HEK293 (cell line): ENCODE data around the gene DPYD.

ENCODE experiments used
- CTCF ChIA-PET: fragments of 350-600 bp; formaldehyde crosslinking; extraction: SDS; loops from one replicate; lab custom pipeline; 2021; ENCODE audit warnings: antibody characterized with exemption; lab: Yijun Ruan, JAX
- POLR2A ChIA-PET: fragments of 300-600 bp; formaldehyde crosslinking; extraction: SDS; loops from one replicate; lab custom pipeline; 2020; ENCODE audit warnings: antibody characterized with exemption, inconsistent platforms; lab: Yijun Ruan, JAX
- H3K27ac ChIP-seq: fragments of 200-500 bp; sonication (Bioruptor generic); 2 replicates; pipeline ENCODE4 v1.5.1; 2014; ENCODE audit warnings: low read depth, low read length, control low read depth, inconsistent platforms; ENCODE audit errors: extremely low read depth
- H3K36me3 ChIP-seq, 2 experiments: fragments of 200-500 bp in 1 of 2; sonication (Bioruptor generic) in 1 of 2; 1 replicate in 1 of 2; 2 replicates in 1 of 2; pipeline ENCODE4 v1.5.1; 2014 to 2017; ENCODE audit warnings: inconsistent platforms in 2 of 2, low read length in 2 of 2; ENCODE audit not compliant: control insufficient read depth in 2 of 2, insufficient read depth in 1 of 2
- H3K4me1 ChIP-seq: fragments of 200-500 bp; sonication (Bioruptor generic); 2 replicates; pipeline ENCODE4 v1.5.1; 2014; ENCODE audit warnings: mild to moderate bottlenecking, low read length, inconsistent platforms; ENCODE audit not compliant: control insufficient read depth, insufficient read depth
- H3K4me3 ChIP-seq: 2 replicates; pipeline ENCODE4 v1.5.1; 2011; ENCODE audit warnings: low read depth, mild to moderate bottlenecking, control low read depth, low read length, moderate library complexity
- H3K9me3 ChIP-seq: fragments of 200-500 bp; sonication (Bioruptor generic); 2 replicates; pipeline ENCODE4 v1.5.1; 2014; ENCODE audit warnings: low read depth, low read length, inconsistent platforms; ENCODE audit not compliant: control insufficient read depth, insufficient read depth
- KLF1 ChIP-seq: fragments of 450-650 bp; formaldehyde crosslinking; IDR thresholded peaks from 2 replicates; pipeline ENCODE4 v1.5.1; 2016; ENCODE audit warnings: missing biosample characterization, missing genetic modification characterization
- OSR2 ChIP-seq: fragments of 450-650 bp; formaldehyde crosslinking; IDR thresholded peaks from 2 replicates; pipeline ENCODE4 v1.5.1; 2016; ENCODE audit warnings: missing biosample characterization, missing genetic modification characterization
- SCRT1 ChIP-seq: fragments of 450-650 bp; formaldehyde crosslinking; IDR thresholded peaks from 2 replicates; pipeline ENCODE4 v1.5.1; 2016; ENCODE audit warnings: missing biosample characterization, missing genetic modification characterization, borderline replicate concordance
- SP2 ChIP-seq: fragments of 450-650 bp; formaldehyde crosslinking; IDR thresholded peaks from 2 replicates; pipeline ENCODE4 v1.5.1; 2016; ENCODE audit warnings: missing biosample characterization, missing genetic modification characterization
- SP3 ChIP-seq: fragments of 450-650 bp; formaldehyde crosslinking; IDR thresholded peaks from 2 replicates; pipeline ENCODE4 v1.5.1; 2016; ENCODE audit warnings: missing biosample characterization, missing genetic modification characterization
- TCF7L2 ChIP-seq: IDR thresholded peaks from 2 replicates; pipeline ENCODE4 v1.6.1; 2011; ENCODE audit warnings: low read depth, mild to moderate bottlenecking, inconsistent platforms, low read length, moderate library complexity, borderline replicate concordance
- TRIM28 ChIP-seq: IDR thresholded peaks from 2 replicates; pipeline ENCODE4 v1.6.1; 2011; ENCODE audit warnings: low read length, control low read depth, borderline replicate concordance
- ZBTB48 ChIP-seq: fragments of 450-650 bp; formaldehyde crosslinking; IDR thresholded peaks from 2 replicates; pipeline ENCODE4 v1.5.1; 2016; ENCODE audit warnings: missing biosample characterization, missing genetic modification characterization
- ZFHX2 ChIP-seq: fragments of 450-650 bp; formaldehyde crosslinking; conservative IDR thresholded peaks from 2 replicates; pipeline ENCODE4 v1.5.1; 2016; ENCODE audit warnings: missing biosample characterization, missing genetic modification characterization
- ZNF157 ChIP-seq: fragments of 450-650 bp; formaldehyde crosslinking; IDR thresholded peaks from 2 replicates; pipeline ENCODE4 v1.5.1; 2016; ENCODE audit warnings: missing biosample characterization, missing genetic modification characterization
- ZNF175 ChIP-seq: fragments of 450-650 bp; formaldehyde crosslinking; IDR thresholded peaks from 2 replicates; pipeline ENCODE4 v1.5.1; 2016; ENCODE audit warnings: missing biosample characterization, missing genetic modification characterization
- ZNF214 ChIP-seq: fragments of 450-650 bp; formaldehyde crosslinking; IDR thresholded peaks from 2 replicates; pipeline ENCODE4 v1.5.1; 2017; ENCODE audit warnings: missing biosample characterization, mild to moderate bottlenecking, missing genetic modification characterization, borderline replicate concordance
- ZNF24 ChIP-seq: fragments of 450-650 bp; formaldehyde crosslinking; IDR thresholded peaks from 2 replicates; pipeline ENCODE4 v1.5.1; 2016; ENCODE audit warnings: missing biosample characterization, missing genetic modification characterization
- ZNF341 ChIP-seq: fragments of 450-650 bp; formaldehyde crosslinking; IDR thresholded peaks from 2 replicates; pipeline ENCODE4; 2016; ENCODE audit warnings: low read depth, missing biosample characterization, missing genetic modification characterization
- ZNF366 ChIP-seq: fragments of 450-650 bp; formaldehyde crosslinking; conservative IDR thresholded peaks from 2 replicates; pipeline ENCODE4 v1.5.1; 2016; ENCODE audit warnings: missing biosample characterization, missing genetic modification characterization
- ZNF37A ChIP-seq: fragments of 450-650 bp; IDR thresholded peaks from 2 replicates; pipeline ENCODE4 v1.5.1; 2018; ENCODE audit warnings: missing biosample characterization, missing genetic modification characterization
- ZNF404 ChIP-seq: fragments of 450-650 bp; formaldehyde crosslinking; IDR thresholded peaks from 2 replicates; pipeline ENCODE4 v1.5.1; 2017; ENCODE audit warnings: missing biosample characterization, missing genetic modification characterization
- ZNF600 ChIP-seq: fragments of 450-650 bp; formaldehyde crosslinking; IDR thresholded peaks from 2 replicates; pipeline ENCODE4 v1.5.1; 2016; ENCODE audit warnings: missing biosample characterization, missing genetic modification characterization
- ZNF660 ChIP-seq: fragments of 450-650 bp; IDR thresholded peaks from 2 replicates; pipeline ENCODE4 v1.5.1; 2018; ENCODE audit warnings: missing biosample characterization, mild to moderate bottlenecking, missing genetic modification characterization
- TF ChIP-seq, protein P1 (sequence below): fragments of 450-650 bp; formaldehyde crosslinking; IDR thresholded peaks from 2 replicates; pipeline ENCODE4 v1.5.1; 2016; ENCODE audit warnings: missing biosample characterization, missing genetic modification characterization, borderline replicate concordance
- TF ChIP-seq, protein P2 (sequence below): fragments of 450-650 bp; formaldehyde crosslinking; IDR thresholded peaks from 2 replicates; pipeline ENCODE4 v1.5.1; 2016; ENCODE audit warnings: missing biosample characterization, missing genetic modification characterization
- TF ChIP-seq, protein P3 (sequence below): fragments of 450-650 bp; formaldehyde crosslinking; optimal IDR thresholded peaks from 2 replicates; pipeline ENCODE3; 2016; ENCODE audit warnings: missing biosample characterization, mild to moderate bottlenecking, missing genetic modification characterization
- TF ChIP-seq, protein P4 (sequence below): fragments of 450-650 bp; IDR thresholded peaks from 2 replicates; pipeline ENCODE4 v1.5.1; 2018; ENCODE audit warnings: missing biosample characterization, mild to moderate bottlenecking, missing genetic modification characterization

DPYD gene

DNA sequence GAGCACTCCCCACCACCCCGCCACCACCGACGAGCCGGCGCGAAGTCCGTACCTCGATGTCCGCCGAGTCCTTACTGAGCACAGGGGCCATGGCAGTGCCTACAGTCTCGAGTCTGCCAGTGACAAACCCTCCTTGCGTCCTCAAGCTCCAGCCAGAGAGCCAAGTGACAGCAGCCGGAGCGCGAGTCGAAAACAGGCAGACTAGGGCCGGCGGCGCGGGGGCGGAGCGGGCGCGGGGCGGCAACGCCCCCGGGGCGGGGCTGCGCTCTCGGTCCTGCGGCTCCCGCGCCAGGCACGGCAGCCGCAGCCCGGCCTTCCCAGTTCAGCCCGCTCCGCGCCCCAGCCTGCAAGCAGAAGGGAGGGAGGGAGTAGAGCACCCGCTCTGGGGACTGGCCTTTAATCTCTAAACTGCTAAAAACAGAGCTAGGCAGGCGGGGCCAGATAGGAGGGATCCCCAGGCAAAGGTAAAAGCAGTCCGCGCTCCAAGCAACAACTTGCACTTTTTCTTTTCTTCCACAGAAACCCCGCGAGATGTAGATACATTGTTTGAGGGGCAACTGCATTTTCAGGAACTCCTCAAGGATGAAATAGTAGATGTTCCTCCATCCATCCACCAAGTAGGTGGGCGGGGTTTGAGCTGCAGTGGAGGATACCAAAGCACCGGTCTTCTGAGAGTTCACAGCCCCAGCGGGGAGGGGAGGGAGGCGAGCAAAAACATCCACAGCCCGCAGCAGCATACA lies at the start of gene DPYD:
Gene DPYD (minus strand): TSS at position 203 of the 740 bp plus-strand sequence. CDS start 112 bp downstream, at position 91.
- no peaks in the 10 kb centered on the region for H3K9me3 ChIP-seq
- peak within 1 kb of the TSS; percentile 87 for H3K4me3 ChIP-seq
- POLR2A ChIA-PET: interaction anchor here (0.6 to 1.4 kb wide), 5 partner anchors 14 to 776 kb away, joined by 3 to 12 read pairs (median 3); no protein-coding TSS in a partner anchor
- H3K4me1 ChIP-seq: no peaks in the 10 kb centered on the region; the same call in 1 of the 2 replicates
- H3K27ac ChIP-seq: peak within 1 kb of the TSS; percentile 90
- CTCF ChIA-PET: interaction anchor here (0.7 to 1.5 kb wide), 2 partner anchors 55 to 127 kb away, joined by 3 to 7 read pairs; no protein-coding TSS in a partner anchor
- no peaks in the 10 kb centered on the region for H3K36me3 ChIP-seq
- no peak for TF ChIP-seq ZNF214 (tag by site-specific recombination)
- TF ChIP-seq TRIM28: peak; percentile 81
- TF ChIP-seq ZNF157 (tag by site-specific recombination): no peak
- no peak for TF ChIP-seq SCRT1 (tag by site-specific recombination)
- TF ChIP-seq OSR2 (tag by site-specific recombination): no peak
- TF ChIP-seq, protein P1, sequence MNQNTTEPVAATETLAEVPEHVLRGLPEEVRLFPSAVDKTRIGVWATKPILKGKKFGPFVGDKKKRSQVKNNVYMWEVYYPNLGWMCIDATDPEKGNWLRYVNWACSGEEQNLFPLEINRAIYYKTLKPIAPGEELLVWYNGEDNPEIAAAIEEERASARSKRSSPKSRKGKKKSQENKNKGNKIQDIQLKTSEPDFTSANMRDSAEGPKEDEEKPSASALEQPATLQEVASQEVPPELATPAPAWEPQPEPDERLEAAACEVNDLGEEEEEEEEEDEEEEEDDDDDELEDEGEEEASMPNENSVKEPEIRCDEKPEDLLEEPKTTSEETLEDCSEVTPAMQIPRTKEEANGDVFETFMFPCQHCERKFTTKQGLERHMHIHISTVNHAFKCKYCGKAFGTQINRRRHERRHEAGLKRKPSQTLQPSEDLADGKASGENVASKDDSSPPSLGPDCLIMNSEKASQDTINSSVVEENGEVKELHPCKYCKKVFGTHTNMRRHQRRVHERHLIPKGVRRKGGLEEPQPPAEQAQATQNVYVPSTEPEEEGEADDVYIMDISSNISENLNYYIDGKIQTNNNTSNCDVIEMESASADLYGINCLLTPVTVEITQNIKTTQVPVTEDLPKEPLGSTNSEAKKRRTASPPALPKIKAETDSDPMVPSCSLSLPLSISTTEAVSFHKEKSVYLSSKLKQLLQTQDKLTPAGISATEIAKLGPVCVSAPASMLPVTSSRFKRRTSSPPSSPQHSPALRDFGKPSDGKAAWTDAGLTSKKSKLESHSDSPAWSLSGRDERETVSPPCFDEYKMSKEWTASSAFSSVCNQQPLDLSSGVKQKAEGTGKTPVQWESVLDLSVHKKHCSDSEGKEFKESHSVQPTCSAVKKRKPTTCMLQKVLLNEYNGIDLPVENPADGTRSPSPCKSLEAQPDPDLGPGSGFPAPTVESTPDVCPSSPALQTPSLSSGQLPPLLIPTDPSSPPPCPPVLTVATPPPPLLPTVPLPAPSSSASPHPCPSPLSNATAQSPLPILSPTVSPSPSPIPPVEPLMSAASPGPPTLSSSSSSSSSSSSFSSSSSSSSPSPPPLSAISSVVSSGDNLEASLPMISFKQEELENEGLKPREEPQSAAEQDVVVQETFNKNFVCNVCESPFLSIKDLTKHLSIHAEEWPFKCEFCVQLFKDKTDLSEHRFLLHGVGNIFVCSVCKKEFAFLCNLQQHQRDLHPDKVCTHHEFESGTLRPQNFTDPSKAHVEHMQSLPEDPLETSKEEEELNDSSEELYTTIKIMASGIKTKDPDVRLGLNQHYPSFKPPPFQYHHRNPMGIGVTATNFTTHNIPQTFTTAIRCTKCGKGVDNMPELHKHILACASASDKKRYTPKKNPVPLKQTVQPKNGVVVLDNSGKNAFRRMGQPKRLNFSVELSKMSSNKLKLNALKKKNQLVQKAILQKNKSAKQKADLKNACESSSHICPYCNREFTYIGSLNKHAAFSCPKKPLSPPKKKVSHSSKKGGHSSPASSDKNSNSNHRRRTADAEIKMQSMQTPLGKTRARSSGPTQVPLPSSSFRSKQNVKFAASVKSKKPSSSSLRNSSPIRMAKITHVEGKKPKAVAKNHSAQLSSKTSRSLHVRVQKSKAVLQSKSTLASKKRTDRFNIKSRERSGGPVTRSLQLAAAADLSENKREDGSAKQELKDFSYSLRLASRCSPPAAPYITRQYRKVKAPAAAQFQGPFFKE (tag by site-specific recombination): no peak
- peak; percentile 66 for TF ChIP-seq ZNF600
- TF ChIP-seq ZNF175 (tag by site-specific recombination): no peak
- TF ChIP-seq ZNF660 (tag by site-specific recombination): 0 out of 2 replicates have a peak, but pooled peaks have one; percentile 24
- no peak for TF ChIP-seq TCF7L2
- TF ChIP-seq ZNF37A (tag by site-specific recombination): no peak
- no peak for TF ChIP-seq KLF1
- TF ChIP-seq, protein P2, sequence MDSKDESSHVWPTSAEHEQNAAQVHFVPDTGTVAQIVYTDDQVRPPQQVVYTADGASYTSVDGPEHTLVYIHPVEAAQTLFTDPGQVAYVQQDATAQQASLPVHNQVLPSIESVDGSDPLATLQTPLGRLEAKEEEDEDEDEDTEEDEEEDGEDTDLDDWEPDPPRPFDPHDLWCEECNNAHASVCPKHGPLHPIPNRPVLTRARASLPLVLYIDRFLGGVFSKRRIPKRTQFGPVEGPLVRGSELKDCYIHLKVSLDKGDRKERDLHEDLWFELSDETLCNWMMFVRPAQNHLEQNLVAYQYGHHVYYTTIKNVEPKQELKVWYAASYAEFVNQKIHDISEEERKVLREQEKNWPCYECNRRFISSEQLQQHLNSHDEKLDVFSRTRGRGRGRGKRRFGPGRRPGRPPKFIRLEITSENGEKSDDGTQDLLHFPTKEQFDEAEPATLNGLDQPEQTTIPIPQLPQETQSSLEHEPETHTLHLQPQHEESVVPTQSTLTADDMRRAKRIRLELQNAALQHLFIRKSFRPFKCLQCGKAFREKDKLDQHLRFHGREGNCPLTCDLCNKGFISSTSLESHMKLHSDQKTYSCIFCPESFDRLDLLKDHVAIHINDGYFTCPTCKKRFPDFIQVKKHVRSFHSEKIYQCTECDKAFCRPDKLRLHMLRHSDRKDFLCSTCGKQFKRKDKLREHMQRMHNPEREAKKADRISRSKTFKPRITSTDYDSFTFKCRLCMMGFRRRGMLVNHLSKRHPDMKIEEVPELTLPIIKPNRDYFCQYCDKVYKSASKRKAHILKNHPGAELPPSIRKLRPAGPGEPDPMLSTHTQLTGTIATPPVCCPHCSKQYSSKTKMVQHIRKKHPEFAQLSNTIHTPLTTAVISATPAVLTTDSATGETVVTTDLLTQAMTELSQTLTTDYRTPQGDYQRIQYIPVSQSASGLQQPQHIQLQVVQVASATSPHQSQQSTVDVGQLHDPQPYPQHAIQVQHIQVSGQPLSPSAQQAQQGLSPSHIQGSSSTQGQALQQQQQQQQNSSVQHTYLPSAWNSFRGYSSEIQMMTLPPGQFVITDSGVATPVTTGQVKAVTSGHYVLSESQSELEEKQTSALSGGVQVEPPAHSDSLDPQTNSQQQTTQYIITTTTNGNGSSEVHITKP (tag by site-specific recombination): peak; percentile 73
- TF ChIP-seq ZNF404: no peak
- TF ChIP-seq, protein P3, sequence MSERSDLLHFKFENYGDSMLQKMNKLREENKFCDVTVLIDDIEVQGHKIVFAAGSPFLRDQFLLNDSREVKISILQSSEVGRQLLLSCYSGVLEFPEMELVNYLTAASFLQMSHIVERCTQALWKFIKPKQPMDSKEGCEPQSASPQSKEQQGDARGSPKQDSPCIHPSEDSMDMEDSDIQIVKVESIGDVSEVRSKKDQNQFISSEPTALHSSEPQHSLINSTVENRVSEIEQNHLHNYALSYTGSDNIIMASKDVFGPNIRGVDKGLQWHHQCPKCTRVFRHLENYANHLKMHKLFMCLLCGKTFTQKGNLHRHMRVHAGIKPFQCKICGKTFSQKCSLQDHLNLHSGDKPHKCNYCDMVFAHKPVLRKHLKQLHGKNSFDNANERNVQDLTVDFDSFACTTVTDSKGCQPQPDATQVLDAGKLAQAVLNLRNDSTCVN: peak; percentile 57
- TF ChIP-seq ZNF24: no peak
- TF ChIP-seq ZBTB48 (tag by site-specific recombination): peak; percentile 86
- TF ChIP-seq, protein P4, sequence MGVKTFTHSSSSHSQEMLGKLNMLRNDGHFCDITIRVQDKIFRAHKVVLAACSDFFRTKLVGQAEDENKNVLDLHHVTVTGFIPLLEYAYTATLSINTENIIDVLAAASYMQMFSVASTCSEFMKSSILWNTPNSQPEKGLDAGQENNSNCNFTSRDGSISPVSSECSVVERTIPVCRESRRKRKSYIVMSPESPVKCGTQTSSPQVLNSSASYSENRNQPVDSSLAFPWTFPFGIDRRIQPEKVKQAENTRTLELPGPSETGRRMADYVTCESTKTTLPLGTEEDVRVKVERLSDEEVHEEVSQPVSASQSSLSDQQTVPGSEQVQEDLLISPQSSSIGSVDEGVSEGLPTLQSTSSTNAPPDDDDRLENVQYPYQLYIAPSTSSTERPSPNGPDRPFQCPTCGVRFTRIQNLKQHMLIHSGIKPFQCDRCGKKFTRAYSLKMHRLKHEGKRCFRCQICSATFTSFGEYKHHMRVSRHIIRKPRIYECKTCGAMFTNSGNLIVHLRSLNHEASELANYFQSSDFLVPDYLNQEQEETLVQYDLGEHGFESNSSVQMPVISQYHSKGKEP: no peak
- TF ChIP-seq SP3: peak; percentile 13
- TF ChIP-seq ZNF366 (tag by site-specific recombination): peak; percentile 47; the same call in 1 of the 2 replicates
- peak; percentile 43; the same call in 1 of the 2 replicates for TF ChIP-seq ZNF341 (tag by site-specific recombination)
- TF ChIP-seq ZFHX2 (tag by site-specific recombination): 0 out of 2 replicates have a peak, but pooled peaks have one; percentile 50
- peak; percentile 31; the same call in 1 of the 2 replicates for TF ChIP-seq SP2 (tag by site-specific recombination)
